GM21576 (cell line): ENCODE results near the gene CAPN15.
A peak's percentile ranks its signal among the peaks of the same experiment; 100 is the strongest.
"Not testable (repeated sequence)": the region's sequence is repeated elsewhere in the genome, so short reads cannot be mapped to it uniquely, and the experiment has no call there.

Experiments
- ATAC-seq: cut with Tn5 transposase; IDR thresholded peaks from one replicate; pipeline ENCODE4 v1.9.1; 2021; ENCODE audit warnings: mild to moderate bottlenecking, moderate library complexity; ENCODE audit not compliant: unreplicated experiment

CAPN15 gene

GRCh38 chr16:527015-527903 is at the start of gene CAPN15:
CAPN15 (plus strand) TSS chr16:527712; CDS start chr16:546839, 19,127 bp downstream.
- ATAC-seq, result peak; percentile 54

- ATAC-seq, result not testable (repeated sequence)
Measured at GRCh38 chr16:478287-478686, 49.2 kb upstream of the CAPN15 start.

- ATAC-seq, result no peak
Measured at GRCh38 chr16:482468-483185, 44.9 kb upstream of the CAPN15 start.

DNA sequence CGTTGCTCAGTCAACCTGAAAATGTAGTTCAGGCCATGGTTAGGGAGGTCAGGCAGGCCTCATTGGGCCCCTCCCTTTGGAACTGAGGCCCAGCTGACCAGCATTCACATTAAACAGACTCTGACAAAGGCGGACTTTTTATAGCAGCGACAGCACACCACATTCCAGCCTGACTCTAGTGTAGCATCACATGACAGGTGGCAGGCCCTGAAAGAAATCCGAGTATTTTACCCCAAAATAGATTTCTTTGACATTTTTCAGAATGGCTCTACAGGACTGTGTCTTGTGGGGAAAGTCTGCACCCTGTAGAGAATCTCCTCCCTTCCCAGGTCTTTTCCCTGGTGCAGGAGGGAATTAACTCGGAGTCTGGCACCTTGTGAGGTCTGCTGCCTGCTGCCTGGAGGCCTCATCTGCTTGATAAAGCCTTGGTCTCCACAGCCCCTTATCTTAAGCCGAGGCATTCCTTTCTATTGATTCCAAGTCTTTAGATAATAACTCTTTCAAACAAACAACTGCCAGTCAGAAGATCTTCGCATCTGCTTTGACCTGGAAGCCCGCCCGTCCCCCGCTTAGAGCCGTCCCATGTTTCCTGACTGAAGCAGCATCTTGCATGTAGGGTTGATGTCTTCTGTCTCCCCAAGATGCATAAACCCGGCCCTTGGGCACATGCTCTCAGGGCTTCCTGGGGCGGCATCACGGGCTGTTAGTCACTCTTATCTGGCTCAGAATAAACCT is 44.0 kb upstream of the CAPN15 start:
- no peak for ATAC-seq

DNA sequence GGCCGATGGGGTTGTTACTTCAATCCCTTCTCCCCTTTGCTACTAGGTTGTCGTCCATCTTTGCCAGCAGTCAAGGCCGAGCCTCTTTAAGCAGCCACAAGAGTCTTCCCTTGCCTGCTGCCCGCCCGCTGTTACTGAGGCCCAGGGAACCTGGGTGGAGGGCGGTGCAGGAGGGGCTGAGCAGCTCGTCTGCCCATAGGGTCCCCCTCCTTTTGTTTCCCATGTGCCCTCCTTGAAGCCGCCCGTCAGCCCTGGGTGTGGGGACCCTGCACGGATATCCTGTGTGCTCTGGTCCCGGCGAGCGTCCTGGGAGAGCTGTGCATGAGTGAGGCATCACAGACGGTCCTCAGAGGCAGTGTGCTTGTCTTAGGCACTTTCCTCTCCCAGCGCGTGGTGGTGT is 37.9 kb upstream of the CAPN15 start:
- ATAC-seq, result no peak

DNA sequence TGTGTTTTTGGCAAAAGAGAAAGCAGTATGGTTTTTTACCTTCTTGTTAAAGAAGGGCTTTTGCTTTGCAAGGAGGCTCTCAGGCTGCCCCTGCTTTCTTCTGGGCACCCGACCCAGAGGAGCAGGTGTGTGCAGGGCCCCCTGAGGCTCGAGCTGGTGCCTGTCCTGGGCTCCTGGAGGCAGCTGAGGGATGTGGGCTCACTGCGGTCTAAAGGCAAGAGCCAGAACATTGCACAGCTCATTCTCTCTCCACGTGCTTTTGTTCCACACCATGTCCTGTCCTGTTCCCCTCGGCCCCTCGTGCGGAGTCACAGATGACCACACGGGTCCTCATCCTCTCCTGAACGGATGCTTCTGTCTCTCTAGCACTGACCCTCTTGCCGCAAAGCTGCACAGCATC is 36.7 kb upstream of the CAPN15 start:
- ATAC-seq, result no peak

DNA sequence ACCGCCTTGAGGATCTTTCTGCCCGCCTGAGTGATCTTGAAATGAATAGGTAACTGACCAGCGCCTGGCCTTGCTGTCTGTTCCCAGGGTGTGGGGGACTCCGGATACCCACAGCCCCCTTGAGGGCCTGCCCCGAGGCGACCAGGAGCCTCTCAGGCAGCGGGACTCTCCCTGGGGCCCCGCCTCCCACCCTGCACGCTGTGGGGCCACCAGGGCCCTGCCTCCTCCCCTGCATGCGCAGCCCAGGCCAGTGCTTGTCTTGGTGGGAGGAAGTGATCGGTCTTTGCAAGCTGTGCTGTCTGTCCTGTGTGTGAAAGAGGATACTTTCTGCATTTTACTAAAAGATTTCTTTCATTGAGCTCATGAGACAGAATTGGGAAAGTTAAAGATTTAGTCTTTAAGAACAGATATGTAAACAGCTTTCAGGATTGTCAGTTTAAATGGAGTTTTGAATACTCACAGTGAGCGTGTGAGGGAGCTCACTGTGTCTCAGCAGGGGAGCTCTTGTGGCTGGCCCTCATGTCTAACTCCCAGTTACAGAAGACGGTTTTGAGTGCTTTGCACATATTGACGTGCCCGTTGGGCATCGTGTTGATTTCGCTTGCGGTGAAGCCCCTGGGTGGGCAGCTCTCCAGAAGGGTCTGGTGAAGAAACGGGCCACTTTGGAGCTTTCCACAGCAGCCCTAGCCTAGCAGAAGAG is 36.1 kb upstream of the CAPN15 start:
- no peak for ATAC-seq

GRCh38 chr16:492211-492875 is 35.2 kb upstream of the CAPN15 start:
- no peak for ATAC-seq

- not testable (repeated sequence) for ATAC-seq
Measured at GRCh38 chr16:494676-495075, 32.8 kb upstream of the CAPN15 start.

- ATAC-seq, result no peak
Measured at GRCh38 chr16:495127-495748, 32.3 kb upstream of the CAPN15 start.

DNA sequence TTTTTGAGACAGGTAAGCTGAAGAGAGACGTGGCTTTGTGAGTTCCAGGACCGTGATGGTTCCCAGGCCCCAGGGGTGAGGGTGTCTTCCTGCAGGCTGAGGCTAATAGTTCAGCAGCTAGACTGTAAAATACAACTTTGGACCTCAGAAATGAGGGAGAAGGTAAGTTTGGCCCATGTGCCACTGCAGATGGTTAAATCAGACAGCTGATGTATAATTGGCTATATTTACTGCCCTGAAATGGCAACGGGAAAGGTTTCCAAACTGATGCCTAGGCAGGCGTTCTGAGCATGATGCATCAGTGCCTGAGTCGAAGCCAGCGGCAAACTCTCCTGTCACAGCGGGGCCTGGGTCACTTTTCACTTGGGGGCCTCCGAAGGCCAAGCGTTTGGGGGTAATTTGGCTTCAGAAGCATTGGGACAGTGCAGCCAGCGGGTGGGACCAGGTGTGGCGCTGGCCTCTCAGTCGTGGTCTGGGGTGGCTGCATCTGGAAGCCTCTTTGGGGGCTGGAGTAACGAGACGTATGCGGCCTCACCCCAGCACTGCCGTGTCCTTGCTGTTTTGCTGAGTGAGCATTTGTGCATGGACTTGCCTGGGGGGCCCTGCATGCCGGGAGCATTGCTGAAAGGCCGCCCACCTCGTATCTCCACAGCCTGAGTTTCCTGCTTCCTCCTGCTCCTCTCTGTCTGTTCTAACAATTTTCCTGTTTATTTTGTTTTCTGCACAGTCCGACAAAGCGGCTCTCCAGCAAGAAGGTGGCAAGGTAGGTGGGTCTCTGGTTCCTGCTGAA is 31.2 kb upstream of the CAPN15 start:
- ATAC-seq, result no peak

GRCh38 chr16:497258-497657 is 30.3 kb upstream of the CAPN15 start:
- ATAC-seq, result no peak

GRCh38 chr16:499924-500323 is 27.6 kb upstream of the CAPN15 start:
- no peak for ATAC-seq

DNA sequence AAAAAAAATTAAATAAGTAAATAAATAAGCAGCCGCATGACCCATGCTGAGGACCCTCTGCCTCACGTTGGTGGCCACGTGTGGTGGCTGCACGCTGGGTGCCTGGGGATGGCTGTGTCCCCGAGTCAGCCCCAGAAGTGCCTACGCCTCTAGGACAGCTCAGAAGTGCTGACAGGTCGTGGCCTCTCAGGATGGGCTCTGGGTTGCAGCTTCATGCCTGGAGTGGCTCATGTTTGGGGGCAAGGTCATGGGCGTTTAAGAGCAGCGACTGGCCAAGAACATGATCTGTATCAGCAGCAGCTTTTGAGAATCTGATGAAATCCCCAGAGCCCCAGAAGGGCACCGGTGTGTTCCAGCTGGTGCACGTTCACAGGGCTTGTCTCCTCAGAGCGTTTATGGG is 26.8 kb upstream of the CAPN15 start:
- ATAC-seq, result no peak

GRCh38 chr16:502179-502943 is 25.2 kb upstream of the CAPN15 start:
- no peak for ATAC-seq

- no peak for ATAC-seq
Measured at GRCh38 chr16:503150-504071, 24.1 kb upstream of the CAPN15 start.
